HG03342 (cell line): ENCODE measurements around the gene ZNF511.
"Not testable (repeated sequence)": the region's sequence is repeated elsewhere in the genome, so short reads cannot be mapped to it uniquely, and the experiment has no call there.

Source experiments
- ATAC-seq: cut with Tn5 transposase; IDR thresholded peaks from one replicate; pipeline ENCODE4 v1.9.1; 2021; ENCODE audit warnings: mild to moderate bottlenecking, moderate library complexity; ENCODE audit not compliant: unreplicated experiment

The ZNF511 gene, protein sequence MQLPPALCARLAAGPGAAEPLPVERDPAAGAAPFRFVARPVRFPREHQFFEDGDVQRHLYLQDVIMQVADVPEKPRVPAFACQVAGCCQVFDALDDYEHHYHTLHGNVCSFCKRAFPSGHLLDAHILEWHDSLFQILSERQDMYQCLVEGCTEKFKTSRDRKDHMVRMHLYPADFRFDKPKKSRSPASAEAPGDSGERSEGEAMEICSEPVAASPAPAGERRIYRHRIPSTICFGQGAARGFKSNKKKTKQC

GRCh38 chr10:133308421-133309099, at the start of gene ZNF511, which contains the start of gene TUBGCP2:
TSS of gene ZNF511 (plus strand) at chr10:133308914. CDS start at chr10:133308944, 30 bp downstream.
TSS of gene TUBGCP2 (minus strand) at chr10:133308872. CDS start at chr10:133302941, 5,931 bp downstream.
- peak; percentile 72 for ATAC-seq

DNA sequence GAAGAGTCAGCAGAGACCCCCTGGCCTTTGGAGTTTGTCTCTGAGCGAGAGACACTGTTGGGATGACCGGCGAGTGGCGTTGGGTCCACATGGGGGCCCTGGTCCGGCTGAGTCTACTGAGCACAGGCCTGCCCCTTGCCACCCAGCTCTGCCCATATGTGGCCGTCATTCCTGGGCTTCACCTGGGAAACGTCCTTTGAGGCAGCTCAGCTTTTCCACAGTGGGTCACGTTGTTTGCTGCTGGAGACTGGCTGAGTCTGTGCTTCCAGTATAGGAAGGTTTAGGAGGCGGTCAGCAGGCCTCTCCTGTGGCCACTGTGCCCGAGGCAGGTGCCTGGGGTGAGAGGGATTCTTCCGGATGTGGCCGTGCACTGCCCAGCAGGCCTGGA, 49.1 kb upstream of the ZNF511 start:
- ATAC-seq = no peak

DNA sequence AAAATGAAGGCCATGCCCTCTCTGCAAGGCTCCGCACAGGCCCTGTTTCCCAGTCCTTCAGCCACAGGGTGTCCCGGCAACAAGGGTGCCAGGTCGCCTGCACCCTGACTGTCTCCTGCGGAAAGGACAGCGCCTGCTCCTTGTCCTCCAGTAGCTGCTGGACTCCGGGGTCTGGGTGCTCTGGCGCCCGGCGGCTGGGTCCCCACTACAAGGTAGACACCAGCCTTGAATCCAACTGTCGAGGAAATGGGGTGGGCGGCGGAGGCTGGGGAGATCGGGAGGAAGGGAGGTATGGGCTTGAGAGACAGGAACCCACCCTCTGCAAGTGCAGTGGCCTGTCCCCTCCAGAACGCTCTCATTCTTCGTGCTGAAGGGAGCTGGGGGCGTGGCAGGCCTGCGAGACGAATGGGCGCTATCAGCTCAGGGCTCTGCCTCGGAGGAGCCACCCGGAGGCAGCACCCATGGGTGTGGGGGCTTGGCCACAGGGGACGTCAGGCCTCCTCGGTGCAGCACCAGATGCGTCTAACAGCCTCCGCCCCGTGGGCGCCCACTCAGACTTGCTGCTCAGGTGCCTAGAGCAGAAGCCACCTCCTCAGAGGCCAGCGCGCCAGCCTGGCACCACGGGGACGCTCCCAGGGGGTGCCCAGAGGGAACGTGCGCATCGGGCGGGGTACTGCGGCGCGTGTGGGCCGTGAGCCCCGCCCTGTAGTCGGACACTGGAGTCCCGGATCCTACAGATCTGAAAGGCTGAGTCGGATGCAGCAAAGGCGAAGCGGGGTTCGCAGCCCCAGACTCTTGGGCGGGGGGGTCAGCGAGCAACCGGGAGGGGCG, 47.6 kb upstream of the ZNF511 start:
- peak; percentile 48 for ATAC-seq

GRCh38 chr10:133261726-133262325, 46.9 kb upstream of the ZNF511 start:
- ATAC-seq = peak; percentile 57

- no peak for ATAC-seq
Measured at GRCh38 chr10:133262696-133263095, 46.0 kb upstream of the ZNF511 start.

DNA sequence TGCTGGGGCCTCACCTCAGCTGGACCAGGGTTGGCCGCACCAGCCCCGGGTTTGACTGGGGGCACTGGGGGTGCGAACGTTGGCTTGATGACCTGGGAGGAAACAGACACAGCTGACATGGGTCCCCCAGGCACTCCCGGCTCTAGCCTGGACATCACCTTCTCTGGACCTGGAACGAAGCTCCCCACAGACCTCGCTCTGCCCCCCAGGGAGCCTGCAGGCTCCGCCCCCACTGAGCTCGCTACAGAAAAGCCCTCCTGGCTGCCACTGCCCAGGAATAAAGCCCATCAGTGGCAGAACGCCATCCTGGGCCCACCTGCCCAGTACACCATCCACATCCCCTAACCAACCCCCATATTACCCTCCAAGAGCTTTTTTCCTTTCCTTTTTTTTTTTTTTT, 45.0 kb upstream of the ZNF511 start:
- ATAC-seq = no peak

GRCh38 chr10:133264461-133264860, 44.3 kb upstream of the ZNF511 start:
- no peak for ATAC-seq

DNA sequence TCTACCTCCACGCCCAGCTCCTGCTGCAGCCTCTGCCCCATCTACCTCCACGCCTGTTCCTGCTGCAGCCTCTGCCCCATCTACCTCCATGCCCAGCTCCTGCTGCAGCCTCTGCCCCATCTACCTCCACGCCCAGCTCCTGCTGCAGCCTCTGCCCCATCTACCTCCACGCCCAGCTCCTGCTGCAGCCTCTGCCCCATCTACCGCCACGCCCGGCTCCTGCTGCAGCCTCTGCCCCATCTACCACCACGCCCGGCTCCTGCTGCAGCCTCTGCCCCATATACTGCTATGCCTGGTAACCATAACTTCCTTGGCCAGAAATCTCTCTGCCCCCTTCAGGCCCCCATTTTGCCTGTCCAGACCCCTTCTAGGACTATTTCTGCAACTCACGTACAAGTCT, 43.7 kb upstream of the ZNF511 start:
- ATAC-seq = not testable (repeated sequence)

DNA sequence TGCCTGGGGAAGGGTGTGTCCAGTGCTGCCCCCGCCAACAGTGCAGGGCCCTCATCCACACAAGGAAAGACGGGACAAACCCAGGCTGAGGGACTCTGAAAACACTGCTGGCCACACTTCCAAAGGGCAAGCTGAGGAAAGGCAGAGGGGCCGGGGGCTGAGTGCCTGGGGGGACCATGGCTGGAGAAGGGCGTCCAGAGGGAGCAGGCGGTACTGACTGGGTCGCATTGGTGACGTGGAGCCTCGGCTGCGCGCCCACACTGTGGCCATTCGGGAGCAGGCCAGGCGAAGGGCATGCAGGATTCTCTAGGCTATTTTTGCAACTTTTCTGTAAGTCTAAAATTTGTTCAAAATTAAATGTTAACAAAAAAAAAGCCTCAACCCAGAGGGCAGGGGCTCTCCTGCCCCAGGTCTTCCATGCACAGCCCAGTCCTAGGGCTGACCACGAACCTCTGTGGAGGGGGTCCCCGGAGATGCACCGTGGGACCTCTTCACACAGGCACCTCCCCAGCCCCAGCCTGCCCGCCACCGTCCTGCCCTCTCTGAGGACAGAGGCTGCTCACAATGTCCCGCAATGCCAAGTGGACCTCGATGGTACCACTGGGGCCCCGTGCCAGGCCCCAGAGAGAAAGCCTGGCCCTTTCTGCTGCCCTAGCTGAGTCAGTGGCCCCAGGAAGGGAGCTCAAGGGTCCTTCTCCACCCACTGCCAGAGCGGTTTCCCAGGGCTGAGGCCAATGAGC, 42.5 kb upstream of the ZNF511 start:
- ATAC-seq = no peak

DNA sequence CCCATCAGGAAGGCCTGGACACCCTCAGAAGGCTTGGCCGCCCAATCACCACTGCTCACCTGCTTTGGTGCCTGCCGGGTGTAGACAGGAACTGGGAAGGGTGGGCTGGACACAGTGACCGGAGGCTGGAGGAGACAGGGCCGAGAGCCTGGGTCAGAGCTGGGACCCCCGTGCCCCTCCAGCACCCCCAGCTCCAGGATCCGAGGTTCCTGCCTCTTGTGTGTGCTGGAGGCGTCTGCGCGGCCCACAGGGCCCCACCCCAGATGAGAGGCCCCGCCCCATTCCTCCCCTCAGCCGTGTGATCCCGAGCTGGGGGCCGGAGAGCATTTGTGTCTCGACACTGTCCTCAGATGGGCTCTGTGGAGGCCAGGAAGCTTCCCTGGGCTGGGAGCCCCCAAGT, 41.4 kb upstream of the ZNF511 start:
- ATAC-seq = no peak

GRCh38 chr10:133267829-133268228, 40.9 kb upstream of the ZNF511 start:
- ATAC-seq = no peak

DNA sequence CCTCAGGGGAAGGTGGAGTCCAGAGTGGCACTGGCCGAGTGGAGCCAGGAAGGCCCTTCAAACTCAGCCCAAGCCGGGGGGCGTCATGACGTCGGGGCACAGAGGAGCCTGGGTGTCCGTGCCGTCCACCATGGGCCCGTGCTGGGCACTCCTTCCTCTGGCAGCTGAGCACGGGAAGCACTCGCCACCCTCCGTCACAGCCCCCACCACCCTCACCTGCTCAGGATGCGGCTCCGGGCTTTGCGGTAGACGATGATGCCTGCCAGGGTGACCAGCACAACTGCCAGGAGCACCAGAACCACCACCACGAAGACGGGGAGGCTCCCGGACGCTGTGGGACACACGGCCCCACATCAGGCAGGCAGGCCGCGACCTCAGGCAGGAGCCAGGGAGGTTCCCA, 40.2 kb upstream of the ZNF511 start:
- no peak for ATAC-seq

GRCh38 chr10:133269367-133269766, 39.3 kb upstream of the ZNF511 start:
- ATAC-seq = no peak

DNA sequence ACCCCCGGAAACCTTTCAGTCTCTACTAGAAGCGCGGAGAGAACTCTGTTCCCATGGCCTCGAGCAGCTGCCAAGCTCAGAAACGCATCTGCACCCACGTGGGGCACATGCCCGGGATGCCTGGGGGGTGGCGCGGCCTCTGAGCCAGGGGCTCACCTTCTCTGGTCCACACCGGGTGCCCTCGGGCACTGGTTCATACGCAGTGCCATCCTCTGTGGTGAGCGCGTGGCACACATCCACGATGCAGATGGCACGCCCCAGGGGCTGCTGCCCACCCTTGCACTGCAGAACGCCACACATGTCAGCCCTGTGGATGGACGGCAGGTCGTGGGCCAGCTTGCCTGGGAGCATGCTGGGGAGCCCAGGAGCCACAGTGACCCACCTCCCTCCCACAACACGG, 38.5 kb upstream of the ZNF511 start:
- ATAC-seq = no peak

DNA sequence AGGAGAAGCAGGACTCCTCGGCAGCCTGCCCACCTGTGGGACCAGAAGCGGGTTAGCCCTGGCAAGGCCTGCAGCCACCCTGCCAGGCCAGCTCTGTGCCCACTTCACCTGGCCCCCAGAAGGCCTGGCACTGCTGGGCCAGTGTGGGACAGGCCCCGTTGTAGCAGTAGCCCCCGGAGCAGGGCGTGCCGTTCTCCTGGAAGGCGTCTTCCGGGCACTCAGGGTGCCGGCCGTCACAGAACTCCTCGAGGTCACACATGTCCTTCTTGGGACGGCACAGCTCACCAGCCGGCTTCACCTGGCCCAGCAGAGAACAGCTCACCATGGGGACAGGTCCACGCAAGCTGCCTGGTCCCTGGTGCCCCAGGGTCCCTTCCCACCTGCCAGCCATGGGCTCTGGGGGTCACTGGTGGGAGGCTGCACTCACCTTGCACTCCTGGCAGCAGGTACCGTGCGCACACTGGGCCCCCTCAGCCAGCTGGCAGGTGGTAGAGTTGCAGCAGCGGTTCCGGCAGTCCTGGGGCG, 37.9 kb upstream of the ZNF511 start:
- ATAC-seq = no peak

DNA sequence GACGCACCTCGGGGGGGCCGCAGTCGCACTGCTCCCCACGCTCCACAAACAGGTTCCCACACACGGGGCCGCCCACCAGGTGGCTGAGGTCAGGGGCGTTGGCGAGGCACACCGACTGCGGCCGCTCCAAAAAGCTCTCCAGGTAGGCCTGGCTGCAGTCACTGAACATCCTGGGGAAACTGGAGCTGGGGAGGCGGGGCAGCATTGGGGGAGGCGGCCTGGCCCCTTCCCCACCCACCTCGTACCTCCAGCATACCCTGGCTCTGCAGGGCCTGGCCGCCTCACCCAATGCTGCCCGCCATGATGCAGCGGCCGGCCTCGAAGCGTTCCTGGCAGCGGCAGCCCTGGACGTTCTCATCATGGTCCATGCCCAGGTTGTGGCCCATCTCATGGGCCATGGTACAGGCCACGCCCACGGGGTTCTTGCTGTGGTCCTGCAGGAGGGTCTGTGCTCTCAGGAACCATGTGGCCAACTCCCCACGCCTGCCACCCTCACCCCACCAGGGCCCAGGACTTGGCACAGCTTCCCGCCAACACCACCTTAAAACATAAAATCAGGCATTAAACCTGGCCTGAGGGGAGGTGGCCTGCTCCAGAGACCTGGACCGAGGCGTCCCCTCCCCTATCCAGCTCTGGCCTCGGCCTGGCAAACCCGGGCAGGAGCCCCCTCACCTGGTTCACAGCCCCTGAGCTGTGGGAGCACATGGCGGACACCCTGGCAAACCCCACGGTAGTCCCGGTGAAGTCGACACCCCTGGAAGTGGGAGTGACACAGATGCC, 37.0 kb upstream of the ZNF511 start:
- no peak for ATAC-seq

- ATAC-seq = no peak
Measured at GRCh38 chr10:133272301-133272963, 36.3 kb upstream of the ZNF511 start.

- no peak for ATAC-seq
Measured at GRCh38 chr10:133272964-133273420, 35.7 kb upstream of the ZNF511 start.
